ENCODE measurements around the gene RAPGEF4. TPM values are rescaled to one million over a fixed set of nuclear protein-coding genes. Genes with fewer than 3 reads are reported as not detected.

Gene RAPGEF4
- total RNA-seq, 1 donor = 0.36 TPM

GRCh38 chr2:172976816-172977215, 241.2 kb downstream of the RAPGEF4 start:
- Histone ChIP-seq H3K4me2 (ENCODE audit: insufficient read depth, low read length) (no peak overlapping the region), H3K27me3 (ENCODE audit: insufficient read depth, low read length) (peaks cover 53% of the 10 kb centered on the region), H2AFZ (ENCODE audit: low read length) (no peak overlapping the region), H3K79me2 (ENCODE audit: insufficient read depth, low read length) (no peaks in the 10 kb centered on the region), H3K4me1 (ENCODE audit: insufficient read depth, low read length) (no peaks in the 10 kb centered on the region), H3K4me3 (ENCODE audit: insufficient read depth, low read length) (no peak overlapping the region), H3K27ac (ENCODE audit: low read depth, low read length) (no peak overlapping the region), H3K9me3 (ENCODE audit: low read depth, low read length) (no peaks in the 10 kb centered on the region), H4K20me1 (ENCODE audit: insufficient read depth, low read length) (no peaks in the 10 kb centered on the region), H3K36me3 (ENCODE audit: insufficient read depth, low read length) (no peaks in the 10 kb centered on the region)
- no peak for DNase-seq (ENCODE audit: insufficient read length, low spot score, missing footprints)
- no peak for TF ChIP-seq CTCF (IDR thresholded peaks at IDR 0.05; ENCODE audit: extremely low read depth, low read depth, low read length)

GRCh38 chr2:172977270-172978062, 241.8 kb downstream of the RAPGEF4 start:
- Histone ChIP-seq H3K27ac (ENCODE audit: low read depth, low read length) (no peak overlapping the region), H2AFZ (ENCODE audit: low read length) (no peak overlapping the region), H3K27me3 (ENCODE audit: insufficient read depth, low read length) (peaks cover 53% of the 10 kb centered on the region), H3K79me2 (ENCODE audit: insufficient read depth, low read length) (no peaks in the 10 kb centered on the region), H3K36me3 (ENCODE audit: insufficient read depth, low read length) (no peaks in the 10 kb centered on the region), H4K20me1 (ENCODE audit: insufficient read depth, low read length) (no peaks in the 10 kb centered on the region), H3K4me2 (ENCODE audit: insufficient read depth, low read length) (no peak overlapping the region), H3K4me3 (ENCODE audit: insufficient read depth, low read length) (no peak overlapping the region), H3K9me3 (ENCODE audit: low read depth, low read length) (no peaks in the 10 kb centered on the region), H3K4me1 (ENCODE audit: insufficient read depth, low read length) (no peaks in the 10 kb centered on the region)
- TF ChIP-seq CTCF (IDR thresholded peaks at IDR 0.05; ENCODE audit: extremely low read depth, low read depth, low read length) = no peak
- no peak for DNase-seq (ENCODE audit: insufficient read length, low spot score, missing footprints)

GRCh38 chr2:172978063-172978383, 242.4 kb downstream of the RAPGEF4 start:
- DNase-seq (ENCODE audit: insufficient read length, low spot score, missing footprints) = no peak
- Histone ChIP-seq H3K4me1 (ENCODE audit: insufficient read depth, low read length) (no peaks in the 10 kb centered on the region), H3K4me3 (ENCODE audit: insufficient read depth, low read length) (no peak overlapping the region), H2AFZ (ENCODE audit: low read length) (no peak overlapping the region), H3K9me3 (ENCODE audit: low read depth, low read length) (no peaks in the 10 kb centered on the region), H3K27me3 (ENCODE audit: insufficient read depth, low read length) (peaks cover 56% of the 10 kb centered on the region), H4K20me1 (ENCODE audit: insufficient read depth, low read length) (no peaks in the 10 kb centered on the region), H3K27ac (ENCODE audit: low read depth, low read length) (no peak overlapping the region), H3K4me2 (ENCODE audit: insufficient read depth, low read length) (no peak overlapping the region), H3K36me3 (ENCODE audit: insufficient read depth, low read length) (no peaks in the 10 kb centered on the region), H3K79me2 (ENCODE audit: insufficient read depth, low read length) (no peaks in the 10 kb centered on the region)
- TF ChIP-seq CTCF (IDR thresholded peaks at IDR 0.05; ENCODE audit: extremely low read depth, low read depth, low read length) = no peak

- Histone ChIP-seq H3K4me3 (ENCODE audit: insufficient read depth, low read length) (peak overlapping the region; percentile 17), H2AFZ (ENCODE audit: low read length) (peak overlapping the region; percentile 49), H3K4me2 (ENCODE audit: insufficient read depth, low read length) (peak overlapping the region; percentile 62)
These were observed 249.7 kb downstream of the RAPGEF4 start for GRCh38 chr2:172985139-172985892.

More at GRCh38 chr2:172985139-172985892, 249.7 kb downstream of the RAPGEF4 start:
- TF ChIP-seq CTCF (IDR thresholded peaks at IDR 0.05; ENCODE audit: extremely low read depth, low read depth, low read length) = no peak
- H3K79me2 ChIP-seq (ENCODE audit: insufficient read depth, low read length) = no peaks in the 10 kb centered on the region
- no peak overlapping the region for H3K27ac ChIP-seq (ENCODE audit: low read depth, low read length)
- H3K9me3 ChIP-seq (ENCODE audit: low read depth, low read length) = no peaks in the 10 kb centered on the region
- no peaks in the 10 kb centered on the region for H3K36me3 ChIP-seq (ENCODE audit: insufficient read depth, low read length)
- DNase-seq (ENCODE audit: insufficient read length, low spot score, missing footprints) = peak; percentile 88
- H3K27me3 ChIP-seq (ENCODE audit: insufficient read depth, low read length) = peaks cover 21% of the 10 kb centered on the region
- no peaks in the 10 kb centered on the region for H4K20me1 ChIP-seq (ENCODE audit: insufficient read depth, low read length)
- peaks cover 12% of the 10 kb centered on the region for H3K4me1 ChIP-seq (ENCODE audit: insufficient read depth, low read length)
